ENCODE results near the gene AGRN. TPM values are rescaled to one million over a fixed set of nuclear protein-coding genes. Genes with fewer than 3 reads are reported as not detected.
"Not testable (repeated sequence)": the region's sequence is repeated elsewhere in the genome, so short reads cannot be mapped to it uniquely, and the experiment has no call there.

AGRN gene
- total RNA-seq, 1 donor from 2014 or later = 114 TPM

DNA sequence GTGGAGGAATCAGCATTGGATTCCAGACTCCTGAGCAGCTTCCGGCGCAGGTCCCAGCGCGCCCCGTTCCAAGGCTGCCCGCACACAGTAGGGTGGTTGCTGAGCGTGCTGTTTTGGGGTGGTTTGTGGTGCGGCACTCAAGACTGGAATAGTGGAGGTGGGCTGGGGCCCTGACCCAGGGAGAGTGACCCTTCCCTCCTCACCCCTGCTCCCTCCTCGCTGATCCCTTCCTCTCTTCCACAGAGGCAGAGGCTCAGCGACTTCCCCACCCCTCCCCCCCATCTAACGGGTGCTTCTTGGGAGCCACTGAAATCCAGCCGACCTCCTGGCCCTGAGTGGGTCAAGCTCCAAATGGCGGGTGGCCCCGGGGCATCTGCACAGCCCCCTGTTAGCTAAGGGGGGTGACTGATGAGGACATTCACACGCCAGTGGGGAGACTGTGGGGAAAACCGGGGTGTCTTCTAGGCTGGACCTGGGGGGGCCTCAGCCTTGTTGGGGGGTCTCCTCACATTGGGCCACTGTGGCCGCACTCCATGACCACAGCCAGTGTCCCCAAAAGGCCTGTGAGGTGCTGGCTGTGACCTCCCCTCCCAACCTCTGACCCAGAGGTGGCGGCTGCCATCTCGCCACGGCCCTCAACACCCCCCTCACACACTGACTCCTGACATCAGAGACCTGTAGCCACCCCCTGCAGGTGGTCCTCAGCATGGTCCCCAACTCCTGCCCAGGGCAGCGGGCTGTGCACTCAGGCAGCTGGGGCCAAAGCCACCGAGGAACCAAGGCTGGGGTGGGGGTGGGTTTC is 16.1 kb upstream of the AGRN start:
- peaks cover 43% of the 10 kb centered on the region for H3K4me1 ChIP-seq
- intact Hi-C loops (cut with DNase I) = no loop called here
- TF ChIP-seq, protein P1, sequence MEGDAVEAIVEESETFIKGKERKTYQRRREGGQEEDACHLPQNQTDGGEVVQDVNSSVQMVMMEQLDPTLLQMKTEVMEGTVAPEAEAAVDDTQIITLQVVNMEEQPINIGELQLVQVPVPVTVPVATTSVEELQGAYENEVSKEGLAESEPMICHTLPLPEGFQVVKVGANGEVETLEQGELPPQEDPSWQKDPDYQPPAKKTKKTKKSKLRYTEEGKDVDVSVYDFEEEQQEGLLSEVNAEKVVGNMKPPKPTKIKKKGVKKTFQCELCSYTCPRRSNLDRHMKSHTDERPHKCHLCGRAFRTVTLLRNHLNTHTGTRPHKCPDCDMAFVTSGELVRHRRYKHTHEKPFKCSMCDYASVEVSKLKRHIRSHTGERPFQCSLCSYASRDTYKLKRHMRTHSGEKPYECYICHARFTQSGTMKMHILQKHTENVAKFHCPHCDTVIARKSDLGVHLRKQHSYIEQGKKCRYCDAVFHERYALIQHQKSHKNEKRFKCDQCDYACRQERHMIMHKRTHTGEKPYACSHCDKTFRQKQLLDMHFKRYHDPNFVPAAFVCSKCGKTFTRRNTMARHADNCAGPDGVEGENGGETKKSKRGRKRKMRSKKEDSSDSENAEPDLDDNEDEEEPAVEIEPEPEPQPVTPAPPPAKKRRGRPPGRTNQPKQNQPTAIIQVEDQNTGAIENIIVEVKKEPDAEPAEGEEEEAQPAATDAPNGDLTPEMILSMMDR (IDR thresholded peaks at IDR 0.05) = no peak
- ATAC-seq (no peak), DNase-seq (no peak)
- H3K4me3 ChIP-seq = no peak overlapping the region
- H3K9me3 ChIP-seq = no peaks in the 10 kb centered on the region
- H3K27me3 ChIP-seq (ENCODE audit: low read depth) = peaks cover 33% of the 10 kb centered on the region
- no peaks in the 10 kb centered on the region for H3K36me3 ChIP-seq
- no peak overlapping the region for H3K27ac ChIP-seq

- TF ChIP-seq, protein P1 (IDR thresholded peaks at IDR 0.05) = no peak
- no peak overlapping the region for H3K4me3 ChIP-seq
- H3K36me3 ChIP-seq = no peaks in the 10 kb centered on the region
- H3K27me3 ChIP-seq (ENCODE audit: low read depth) = peaks cover 28% of the 10 kb centered on the region
- no peak for ATAC-seq
- intact Hi-C loops (cut with DNase I) = no loop called here
- H3K27ac ChIP-seq = no peak overlapping the region
- DNase-seq = no peak
- no peaks in the 10 kb centered on the region for H3K9me3 ChIP-seq
- peaks cover 40% of the 10 kb centered on the region for H3K4me1 ChIP-seq
These were observed 15.5 kb upstream of the AGRN start for GRCh38 chr1:1004420-1004779.

GRCh38 chr1:1004780-1005697 is 14.9 kb upstream of the AGRN start:
- peaks cover 24% of the 10 kb centered on the region for H3K27me3 ChIP-seq (ENCODE audit: low read depth)
- peaks cover 37% of the 10 kb centered on the region for H3K4me1 ChIP-seq
- no peaks in the 10 kb centered on the region for H3K36me3 ChIP-seq
- intact Hi-C loops (cut with DNase I) = no loop called here
- DNase-seq (peak; percentile 71), ATAC-seq (peak; percentile 45 to 60)
- no peak overlapping the region for H3K27ac ChIP-seq
- H3K4me3 ChIP-seq = no peak overlapping the region
- TF ChIP-seq, protein P1 (IDR thresholded peaks at IDR 0.05) = no peak
- no peaks in the 10 kb centered on the region for H3K9me3 ChIP-seq

- Histone ChIP-seq H3K27ac (no peak overlapping the region), H3K36me3 (no peaks in the 10 kb centered on the region), H3K4me1 (peaks cover 31% of the 10 kb centered on the region), H3K27me3 (ENCODE audit: low read depth) (peaks cover 16% of the 10 kb centered on the region), H3K9me3 (no peaks in the 10 kb centered on the region), H3K4me3 (no peak overlapping the region)
- ATAC-seq (no peak), DNase-seq (no peak)
- intact Hi-C loops (cut with DNase I) = no loop called here
- TF ChIP-seq, protein P1 (IDR thresholded peaks at IDR 0.05) = no peak
These were observed 14.1 kb upstream of the AGRN start for GRCh38 chr1:1005774-1006304.

DNA sequence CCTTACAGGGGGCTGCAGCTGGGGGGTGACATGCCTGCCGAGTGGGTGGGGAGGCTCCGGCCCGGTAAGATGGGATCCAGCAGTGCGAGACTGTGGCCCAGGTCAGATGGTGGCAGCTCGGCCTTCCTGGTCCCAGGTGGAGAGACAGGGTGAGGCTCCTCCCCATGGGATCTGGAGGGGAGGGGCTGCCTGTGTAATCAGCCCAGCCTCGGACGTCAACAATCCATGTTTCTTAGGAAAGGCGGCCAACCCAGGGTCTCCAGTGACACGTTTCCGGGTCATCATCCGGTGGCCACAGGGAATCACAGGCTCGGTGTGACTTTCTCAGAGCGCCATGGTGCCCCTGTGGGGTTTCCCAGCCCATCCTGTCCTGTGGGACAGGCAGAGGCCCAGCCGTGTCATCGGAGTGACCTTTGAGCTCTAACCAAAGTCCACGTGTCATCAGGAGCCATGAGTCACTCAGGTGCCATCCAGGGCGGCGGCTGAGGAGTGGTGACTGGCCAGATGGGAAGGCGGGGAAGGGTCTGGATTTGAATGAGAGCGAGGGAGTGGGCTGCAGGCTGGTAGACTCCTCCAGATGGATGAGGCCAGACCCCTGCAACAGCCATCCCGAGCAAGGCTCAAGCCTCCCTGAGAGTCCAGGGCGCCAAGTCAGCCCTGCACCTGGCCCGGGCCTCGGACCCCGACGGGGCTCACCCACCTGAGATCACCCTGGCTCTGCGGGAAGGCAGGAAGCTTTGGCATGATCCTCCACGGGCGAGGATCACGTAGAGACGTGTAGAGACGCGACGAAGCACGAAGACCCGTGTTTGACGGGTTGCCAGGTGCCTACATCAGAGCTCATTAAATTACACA is 13.4 kb upstream of the AGRN start:
- DNase-seq (peak; percentile 44), ATAC-seq (no peak)
- TF ChIP-seq, protein P1 (IDR thresholded peaks at IDR 0.05) = no peak
- Histone ChIP-seq H3K4me1 (peaks cover 24% of the 10 kb centered on the region), H3K36me3 (no peaks in the 10 kb centered on the region), H3K9me3 (no peaks in the 10 kb centered on the region), H3K27ac (no peak overlapping the region), H3K4me3 (no peak overlapping the region), H3K27me3 (ENCODE audit: low read depth) (peaks cover 10% of the 10 kb centered on the region)
- intact Hi-C loops (cut with DNase I) = no loop called here

DNA sequence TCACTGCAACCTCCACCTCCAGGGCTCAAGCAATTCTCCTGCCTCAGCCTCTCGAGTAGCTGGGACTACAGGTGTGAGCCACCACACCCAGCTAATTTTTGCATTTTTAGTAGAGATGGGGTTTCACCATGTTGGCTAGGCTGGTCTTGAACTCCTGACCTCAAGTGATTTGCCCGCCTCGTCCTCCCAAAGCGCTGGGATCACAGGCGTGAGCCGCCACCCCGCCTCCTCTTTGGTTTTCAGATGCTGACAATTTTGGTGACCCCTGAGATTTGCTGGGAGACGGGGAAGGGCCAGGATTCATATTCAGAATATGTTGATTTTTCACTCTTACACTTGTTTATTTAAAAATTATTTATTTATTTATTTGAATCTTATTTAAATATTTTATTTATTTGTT is 9.8 kb upstream of the AGRN start:
- ATAC-seq; intact Hi-C loops (cut with DNase I); H3K4me3 ChIP-seq; H3K36me3 ChIP-seq; H3K27ac ChIP-seq; H3K9me3 ChIP-seq; DNase-seq; H3K27me3 ChIP-seq (ENCODE audit: low read depth): not testable (repeated sequence)
- H3K4me1 ChIP-seq = peaks cover 30% of the 10 kb centered on the region
